NCI-H2107 (cell line): ENCODE results near the gene ZNF180.
"Not testable (repeated sequence)": the region's sequence is repeated elsewhere in the genome, so short reads cannot be mapped to it uniquely, and the experiment has no call there.

Source experiments
- DNase-seq: peaks from one replicate; lab custom pipeline; 2025; lab: John Stamatoyannopoulos, UW

The ZNF180 gene

GRCh38 chr19:44499962-44500949 lies at the start of gene ZNF180:
Gene ZNF180 (minus strand): TSS chr19:44500522. CDS start chr19:44497334, 3,188 bp downstream.
- DNase-seq: peak; percentile 90

GRCh38 chr19:44549507-44549906 lies 49.2 kb upstream of the ZNF180 start:
- no peak for DNase-seq

- DNase-seq: no peak
Observed at GRCh38 chr19:44548736-44549135, 48.4 kb upstream of the ZNF180 start.

GRCh38 chr19:44544031-44544430 lies 43.7 kb upstream of the ZNF180 start:
- no peak for DNase-seq

GRCh38 chr19:44542671-44543070 lies 42.3 kb upstream of the ZNF180 start:
- DNase-seq: no peak

GRCh38 chr19:44540736-44541135 lies 40.4 kb upstream of the ZNF180 start:
- no peak for DNase-seq

- no peak for DNase-seq
Observed at GRCh38 chr19:44539991-44540390, 39.7 kb upstream of the ZNF180 start.

- no peak for DNase-seq
Observed at GRCh38 chr19:44539236-44539826, 39.0 kb upstream of the ZNF180 start.

GRCh38 chr19:44535361-44535760 lies 35.0 kb upstream of the ZNF180 start:
- DNase-seq: not testable (repeated sequence)

GRCh38 chr19:44532819-44533218 lies 32.5 kb upstream of the ZNF180 start:
- DNase-seq: no peak

- no peak for DNase-seq
Observed at GRCh38 chr19:44530777-44531176, 30.5 kb upstream of the ZNF180 start.

GRCh38 chr19:44529536-44529935 lies 29.2 kb upstream of the ZNF180 start, which contains the start of gene CEACAM20:
Gene CEACAM20 (minus strand): TSS chr19:44529675. CDS start chr19:44529509, 166 bp downstream.
- no peak for DNase-seq

- no peak for DNase-seq
Observed at GRCh38 chr19:44527554-44527953, 27.2 kb upstream of the ZNF180 start.

GRCh38 chr19:44525721-44526430 lies 25.6 kb upstream of the ZNF180 start:
- DNase-seq: no peak

GRCh38 chr19:44521370-44521769 lies 21.0 kb upstream of the ZNF180 start:
- no peak for DNase-seq

- DNase-seq: no peak
Observed at GRCh38 chr19:44517146-44517545, 16.8 kb upstream of the ZNF180 start.

GRCh38 chr19:44515907-44516306 lies 15.6 kb upstream of the ZNF180 start:
- DNase-seq: no peak

GRCh38 chr19:44515031-44515430 lies 14.7 kb upstream of the ZNF180 start:
- no peak for DNase-seq

- no peak for DNase-seq
Observed at GRCh38 chr19:44512326-44513298, 12.3 kb upstream of the ZNF180 start.

- no peak for DNase-seq
Observed at GRCh38 chr19:44509478-44509877, 9.2 kb upstream of the ZNF180 start.

GRCh38 chr19:44499559-44499958 lies 763 bp downstream of the ZNF180 start:
- no peak for DNase-seq
